Measurements from ENCODE around the gene TIE1. TPM values are rescaled to one million over a fixed set of nuclear protein-coding genes. Genes with fewer than 3 reads are reported as not detected.
A peak's percentile ranks its signal among the peaks of the same experiment; 100 is the strongest.

The TIE1 gene
- total and polyA plus RNA-seq, 2 donors (not counting 3 experiments of a cell fraction or from before 2014, with no cell fraction given), result 531 to 620 TPM

DNA sequence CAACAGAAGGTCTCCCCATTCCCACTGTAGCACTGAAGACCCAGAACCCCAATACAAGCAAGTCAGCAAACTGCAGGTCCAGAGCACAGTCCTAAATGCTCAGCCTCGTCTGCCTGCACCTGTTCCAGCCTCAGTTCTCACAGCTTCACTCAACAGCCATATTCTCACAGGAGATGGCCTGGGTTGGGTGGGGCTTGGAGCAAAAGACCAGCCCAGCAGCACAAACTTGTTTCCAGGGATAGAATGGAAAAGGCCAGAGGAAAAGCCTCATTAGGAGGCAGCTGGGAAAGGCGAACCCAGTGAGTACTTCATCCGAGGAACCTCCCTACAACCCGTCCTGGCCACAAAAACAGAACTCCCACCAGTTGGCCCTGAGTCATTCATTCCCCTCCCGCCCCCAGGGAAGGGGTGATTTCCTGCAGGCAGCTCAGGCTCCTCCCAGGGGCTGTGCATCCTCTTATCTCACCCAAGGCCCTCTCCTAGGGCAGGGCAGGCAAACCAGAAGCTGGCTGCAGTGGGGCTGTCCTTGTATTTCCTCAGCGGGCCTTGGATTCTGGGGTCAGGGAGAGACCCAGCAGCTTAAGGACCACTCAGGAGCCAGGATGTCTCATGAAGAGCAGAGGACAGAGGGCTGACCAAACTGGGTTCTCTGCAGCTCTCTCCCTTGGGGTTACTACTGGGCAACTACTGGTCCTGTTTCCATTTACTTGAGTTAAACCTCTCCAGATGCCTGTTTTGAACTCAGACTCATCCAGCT is 29.4 kb downstream of the TIE1 start:
- ChIA-PET CTCF (interaction anchor here (1.0 to 3.6 kb wide), 6 partner anchors 10 to 103 kb away, joined by 3 to 14 read pairs (median 6); partner anchors contain the start of gene CDC20), POLR2A (interaction anchor here (2.1 kb wide), 1 partner anchor 14 kb away, joined by 5 read pairs; no protein-coding TSS in a partner anchor)
- no TSS peak for BruUV-seq (replicated peaks)
- Histone ChIP-seq H3K36me3 (ENCODE audit: control insufficient read depth in 2 of 2, extremely low read depth in 1 of 2, insufficient read depth in 2 of 2, low read length in 2 of 2) (no peaks in the 10 kb centered on the region), H3K4me3 (replicated peaks in 1 of 3; ENCODE audit: insufficient read depth in 1 of 3, low read depth in 1 of 3, low read length in 3 of 3) (no peak overlapping the region), H4K20me1 (replicated peaks; ENCODE audit: control insufficient read depth, extremely low read depth, insufficient read depth, low read length) (no peaks in the 10 kb centered on the region), H3K9ac (replicated peaks; ENCODE audit: extremely low read depth, insufficient read depth, low read length) (no peak overlapping the region), H3K9me1 (replicated peaks; ENCODE audit: control insufficient read depth, extremely low read depth, insufficient read depth, low read length) (no peaks in the 10 kb centered on the region), H3K4me2 (ENCODE audit: insufficient read depth, low read length) (peak overlapping the region; percentile 13), H3K4me1 (ENCODE audit: control insufficient read depth, extremely low read depth, insufficient read depth, low read length) (peaks cover 10% of the 10 kb centered on the region), H3K9me3 (replicated peaks; ENCODE audit: control insufficient read depth, insufficient read depth, low read length) (no peaks in the 10 kb centered on the region), H3K79me2 (ENCODE audit: control insufficient read depth, insufficient read depth, low read length) (no peaks in the 10 kb centered on the region), H3K27ac (ENCODE audit: insufficient read depth, low read depth, low read length) (no peak overlapping the region), H3K27me3 (ENCODE audit: control insufficient read depth in 2 of 2, insufficient read depth in 2 of 2, low read length in 2 of 2) (no peaks in the 10 kb centered on the region), H2AFZ (ENCODE audit: low read depth, low read length) (no peak overlapping the region)
- intact Hi-C loops (cut with micrococcal nuclease) (no loop called here), dilution Hi-C loops (cut with MboI; ENCODE audit: extremely low pct_ligation_motif_present, low sequenced_read_pairs) (no loop called here)
- TF ChIP-seq POLR2A (IDR thresholded peaks at IDR 0.05; ENCODE audit: low read depth, low read length), result peak; percentile 39
- peak; percentile 54 for TF ChIP-seq GATA2 (IDR thresholded peaks at IDR 0.05; ENCODE audit: insufficient read depth, insufficient read length, low read depth, low read length)
- TF ChIP-seq FOS (IDR thresholded peaks at IDR 0.05; ENCODE audit: borderline replicate concordance, insufficient read depth, low read length), result peak; percentile 75
- peak; percentile 16 for TF ChIP-seq JUN (IDR thresholded peaks at IDR 0.05; ENCODE audit: borderline replicate concordance, insufficient read depth, insufficient read length, low read depth)
- TF ChIP-seq EZH2 (IDR thresholded peaks at IDR 0.05; ENCODE audit: borderline replicate concordance, low read depth, low read length, severe bottlenecking), result no peak
- peak; percentile 47 for TF ChIP-seq POLR2AphosphoS5 (IDR thresholded peaks at IDR 0.05; ENCODE audit: insufficient read depth, low read depth, low read length)
- peak; percentile 89 for DNase-seq (ENCODE audit: low read depth, low spot score)
- peak; percentile 91 for FAIRE-seq

DNA sequence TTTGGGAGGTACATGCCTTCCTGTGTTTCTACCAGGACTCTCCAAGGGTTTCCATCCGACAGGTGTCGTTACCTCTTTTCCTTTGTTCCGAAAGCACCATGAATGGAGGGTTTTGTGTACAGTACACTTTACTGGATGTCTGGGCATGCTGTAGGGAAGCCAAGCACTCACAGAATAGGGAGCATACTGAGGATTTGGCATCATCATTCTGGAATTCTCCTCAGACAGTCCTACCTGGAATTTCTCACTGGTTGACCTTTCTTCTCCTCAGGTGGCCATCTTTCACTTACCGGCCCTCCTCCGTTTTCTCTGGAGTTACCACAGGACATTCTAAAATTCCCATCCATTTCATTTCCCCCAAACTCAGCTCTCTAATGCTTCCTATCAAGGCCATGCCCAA is 30.9 kb downstream of the TIE1 start:
- no peak overlapping the region for H3K9ac ChIP-seq (replicated peaks; ENCODE audit: extremely low read depth, insufficient read depth, low read length)
- no peak for FAIRE-seq
- H3K9me1 ChIP-seq (replicated peaks; ENCODE audit: control insufficient read depth, extremely low read depth, insufficient read depth, low read length), result no peaks in the 10 kb centered on the region
- TF ChIP-seq POLR2AphosphoS5 (IDR thresholded peaks at IDR 0.05; ENCODE audit: insufficient read depth, low read depth, low read length) (no peak), JUN (IDR thresholded peaks at IDR 0.05; ENCODE audit: borderline replicate concordance, insufficient read depth, insufficient read length, low read depth) (no peak), POLR2A (IDR thresholded peaks at IDR 0.05; ENCODE audit: low read depth, low read length) (no peak), MYC (IDR thresholded peaks at IDR 0.05; ENCODE audit: low read depth, low read length) (no peak), FOS (IDR thresholded peaks at IDR 0.05; ENCODE audit: borderline replicate concordance, insufficient read depth, low read length) (no peak)
- TF ChIP-seq, protein P1, sequence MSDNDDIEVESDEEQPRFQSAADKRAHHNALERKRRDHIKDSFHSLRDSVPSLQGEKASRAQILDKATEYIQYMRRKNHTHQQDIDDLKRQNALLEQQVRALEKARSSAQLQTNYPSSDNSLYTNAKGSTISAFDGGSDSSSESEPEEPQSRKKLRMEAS (IDR thresholded peaks at IDR 0.05; ENCODE audit: insufficient read depth, insufficient read length), result no peak
- TF ChIP-seq, protein P2, sequence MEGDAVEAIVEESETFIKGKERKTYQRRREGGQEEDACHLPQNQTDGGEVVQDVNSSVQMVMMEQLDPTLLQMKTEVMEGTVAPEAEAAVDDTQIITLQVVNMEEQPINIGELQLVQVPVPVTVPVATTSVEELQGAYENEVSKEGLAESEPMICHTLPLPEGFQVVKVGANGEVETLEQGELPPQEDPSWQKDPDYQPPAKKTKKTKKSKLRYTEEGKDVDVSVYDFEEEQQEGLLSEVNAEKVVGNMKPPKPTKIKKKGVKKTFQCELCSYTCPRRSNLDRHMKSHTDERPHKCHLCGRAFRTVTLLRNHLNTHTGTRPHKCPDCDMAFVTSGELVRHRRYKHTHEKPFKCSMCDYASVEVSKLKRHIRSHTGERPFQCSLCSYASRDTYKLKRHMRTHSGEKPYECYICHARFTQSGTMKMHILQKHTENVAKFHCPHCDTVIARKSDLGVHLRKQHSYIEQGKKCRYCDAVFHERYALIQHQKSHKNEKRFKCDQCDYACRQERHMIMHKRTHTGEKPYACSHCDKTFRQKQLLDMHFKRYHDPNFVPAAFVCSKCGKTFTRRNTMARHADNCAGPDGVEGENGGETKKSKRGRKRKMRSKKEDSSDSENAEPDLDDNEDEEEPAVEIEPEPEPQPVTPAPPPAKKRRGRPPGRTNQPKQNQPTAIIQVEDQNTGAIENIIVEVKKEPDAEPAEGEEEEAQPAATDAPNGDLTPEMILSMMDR (IDR thresholded peaks at IDR 0.05; ENCODE audit: extremely low read depth in 1 of 2, insufficient read depth in 1 of 2, low read depth in 1 of 2, low read length in 2 of 2), result no peak
- no peaks in the 10 kb centered on the region for H3K27me3 ChIP-seq (ENCODE audit: control insufficient read depth in 2 of 2, insufficient read depth in 2 of 2, low read length in 2 of 2)
- CTCF ChIA-PET, result interaction anchor here (3.6 kb wide), 1 partner anchor 26 kb away, joined by 14 read pairs; the partner anchor contains the start of gene CDC20
- peaks cover 10% of the 10 kb centered on the region for H3K4me1 ChIP-seq (ENCODE audit: control insufficient read depth, extremely low read depth, insufficient read depth, low read length)
- H3K4me2 ChIP-seq (ENCODE audit: insufficient read depth, low read length), result no peak overlapping the region
- POLR2A ChIA-PET, result no interaction called here
- intact Hi-C loops (cut with micrococcal nuclease) (no loop called here), dilution Hi-C loops (cut with MboI; ENCODE audit: extremely low pct_ligation_motif_present, low sequenced_read_pairs) (no loop called here)
- no peak overlapping the region for H3K27ac ChIP-seq (ENCODE audit: insufficient read depth, low read depth, low read length)
- H2AFZ ChIP-seq (ENCODE audit: low read depth, low read length), result no peak overlapping the region
- H3K79me2 ChIP-seq (ENCODE audit: control insufficient read depth, insufficient read depth, low read length), result no peaks in the 10 kb centered on the region
- H4K20me1 ChIP-seq (replicated peaks; ENCODE audit: control insufficient read depth, extremely low read depth, insufficient read depth, low read length), result no peaks in the 10 kb centered on the region
- BruUV-seq (replicated peaks), result no TSS peak
- DNase-seq (ENCODE audit: low read depth, low spot score), result no peak
- no peak overlapping the region for H3K4me3 ChIP-seq (replicated peaks in 1 of 3; ENCODE audit: insufficient read depth in 1 of 3, low read depth in 1 of 3, low read length in 3 of 3)
- H3K36me3 ChIP-seq (ENCODE audit: control insufficient read depth in 2 of 2, extremely low read depth in 1 of 2, insufficient read depth in 2 of 2, low read length in 2 of 2), result no peaks in the 10 kb centered on the region
- no peaks in the 10 kb centered on the region for H3K9me3 ChIP-seq (replicated peaks; ENCODE audit: control insufficient read depth, insufficient read depth, low read length)
